H1 (cell line): Measurements from ENCODE around the gene ZNF385B. TPM values are rescaled to one million over a fixed set of nuclear protein-coding genes. Genes with fewer than 3 reads are reported as not detected.

Experiments
- CTCF ChIA-PET: fragments of 300-600 bp; sonication (Branson Sonifier 250); formaldehyde crosslinking; loops from one replicate; lab custom pipeline; 2021; ENCODE audit not compliant: partially characterized antibody; lab: Charles Lee
- POLR2A ChIA-PET: fragments of 300-600 bp; sonication (Branson Sonifier 250); formaldehyde crosslinking; loops from one replicate; lab custom pipeline; 2021; ENCODE audit warnings: inconsistent platforms; ENCODE audit not compliant: partially characterized antibody; lab: Charles Lee
- DNase-seq, 2 experiments: peaks; one replicate each; pipeline versions ENCODE4 v3.0.0 to v3.0.0-alpha.2; 2010 to 2022; ENCODE audit warnings: low spot score in 2 of 2, low read depth in 1 of 2, mixed read lengths in 1 of 2
- FAIRE-seq: peaks from 2 replicates; lab custom pipeline; 2011; peaks lifted over from hg19 to GRCh38; lab: Jason Lieb, UNC
- H2AFZ ChIP-seq: 2 replicates; pipeline ENCODE4 v1.8.1; 2012; ENCODE audit warnings: low read length, inconsistent platforms
- H2AK5ac ChIP-seq: 2 replicates; pipeline ENCODE4 v1.6.1; 2013; ENCODE audit warnings: low read depth, low read length
- H2BK120ac ChIP-seq: replicated peaks from 2 replicates; pipeline ENCODE3; 2013; ENCODE audit warnings: low read depth, low read length, inconsistent platforms
- H2BK12ac ChIP-seq: 2 replicates; pipeline ENCODE4 v1.6.1; 2013; ENCODE audit warnings: low read depth, low read length
- H2BK15ac ChIP-seq: 2 replicates; pipeline ENCODE4 v1.6.1; 2013; ENCODE audit warnings: low read length
- H2BK20ac ChIP-seq: 2 replicates; pipeline ENCODE4 v1.6.1; 2013; ENCODE audit warnings: low read length
- H2BK5ac ChIP-seq: 2 replicates; pipeline ENCODE4 v1.6.1; 2013; ENCODE audit warnings: low read depth, low read length
- H3K14ac ChIP-seq: 2 replicates; pipeline ENCODE4 v1.6.1; 2013; ENCODE audit warnings: inconsistent platforms; ENCODE audit not compliant: insufficient read length
- H3K18ac ChIP-seq: 2 replicates; pipeline ENCODE4 v1.6.1; 2013; ENCODE audit warnings: low read length; ENCODE audit errors: extremely low read depth
- H3K23ac ChIP-seq: 2 replicates; pipeline ENCODE4 v1.6.1; 2013; ENCODE audit warnings: inconsistent platforms; ENCODE audit not compliant: insufficient read length
- H3K23me2 ChIP-seq: 2 replicates; pipeline ENCODE4 v1.6.1; 2013; ENCODE audit warnings: low read depth, low read length
- H3K27ac ChIP-seq: 2 replicates; pipeline ENCODE4 v1.6.1; 2011; ENCODE audit warnings: low read depth, low read length, inconsistent platforms
- H3K27me3 ChIP-seq, 4 experiments: replicated peaks in 1 of 4; 1 replicate in 1 of 4; 2 replicates in 3 of 4; pipeline versions ENCODE4 v1.6.1 to v1.8.1; 2011 to 2013; ENCODE audit warnings: low read length in 3 of 4, mild to moderate bottlenecking in 3 of 4, inconsistent platforms in 2 of 4, mixed read lengths in 2 of 4, moderate library complexity in 1 of 4; ENCODE audit not compliant: control insufficient read depth in 3 of 4, insufficient read depth in 3 of 4; ENCODE audit errors: extremely low read depth in 1 of 4
- H3K36me3 ChIP-seq, 4 experiments: 2 replicates each; pipeline versions ENCODE4 v1.6.1 to v1.8.1; 2011 to 2013; ENCODE audit warnings: mild to moderate bottlenecking in 4 of 4, low read length in 3 of 4, moderate library complexity in 2 of 4, control low read depth in 1 of 4, inconsistent platforms in 1 of 4; ENCODE audit not compliant: insufficient read depth in 4 of 4, control insufficient read depth in 2 of 4
- H3K4ac ChIP-seq: replicated peaks from 2 replicates; pipeline ENCODE3; 2013; ENCODE audit warnings: low read length, low read depth, mixed read lengths, inconsistent platforms; ENCODE audit not compliant: insufficient read length
- H3K4me1 ChIP-seq, 4 experiments: replicated peaks in 1 of 4; 1 replicate in 1 of 4; 2 replicates in 3 of 4; pipeline versions ENCODE4 v1.6.1 to v1.8.1; 2011 to 2013; ENCODE audit warnings: low read length in 3 of 4, inconsistent platforms in 2 of 4, mixed read lengths in 1 of 4; ENCODE audit not compliant: insufficient read depth in 4 of 4, control insufficient read depth in 3 of 4
- H3K4me2 ChIP-seq, 2 experiments: 2 replicates each; pipeline versions ENCODE4 v1.6.1 to v1.8.1; 2011 to 2013; ENCODE audit warnings: low read depth in 2 of 2, low read length in 2 of 2, control low read depth in 1 of 2, inconsistent platforms in 1 of 2, mild to moderate bottlenecking in 1 of 2; ENCODE audit not compliant: insufficient read depth in 1 of 2
- H3K4me3 ChIP-seq, 4 experiments: fragments of 200-600, 300-600 bp in 1 of 4; sonication (generic), shearing (Covaris generic), sonication (Bioruptor Twin) in 1 of 4; 2 replicates each; pipeline versions ENCODE4 v1.5.1 to v1.8.1; 2011 to 2016; ENCODE audit warnings: low read length in 4 of 4, low read depth in 3 of 4, control low read depth in 2 of 4, inconsistent platforms in 2 of 4, mild to moderate bottlenecking in 2 of 4, mixed read lengths in 1 of 4, moderate library complexity in 1 of 4; ENCODE audit not compliant: insufficient read depth in 2 of 4; ENCODE audit errors: extremely low read depth in 1 of 4
- H3K56ac ChIP-seq: replicated peaks from 2 replicates; pipeline ENCODE3; 2013; ENCODE audit warnings: low read depth, mild to moderate bottlenecking, mixed read lengths, low read length, inconsistent platforms; ENCODE audit not compliant: insufficient read length
- H3K79me1 ChIP-seq: 2 replicates; pipeline ENCODE4 v1.6.1; 2013; ENCODE audit warnings: low read depth, low read length, control low read depth
- H3K79me2 ChIP-seq, 2 experiments: 2 replicates each; pipeline versions ENCODE4 v1.6.1 to v1.8.1; 2012 to 2013; ENCODE audit warnings: low read length in 2 of 2, mild to moderate bottlenecking in 2 of 2, inconsistent platforms in 1 of 2; ENCODE audit not compliant: insufficient read depth in 2 of 2, control insufficient read depth in 1 of 2
- H3K9ac ChIP-seq, 4 experiments: replicated peaks in 1 of 4; 1 replicate in 1 of 4; 2 replicates in 3 of 4; pipeline versions ENCODE4 v1.6.1 to v1.8.1; 2011 to 2013; ENCODE audit warnings: low read depth in 3 of 4, low read length in 3 of 4, control low read depth in 2 of 4, mild to moderate bottlenecking in 2 of 4, moderate library complexity in 2 of 4, inconsistent platforms in 1 of 4; ENCODE audit errors: extremely low read depth in 1 of 4
- H3K9me3 ChIP-seq, 2 experiments: 2 replicates each; pipeline versions ENCODE4 v1.6.1 to v1.8.1; 2012 to 2013; ENCODE audit warnings: mild to moderate bottlenecking in 2 of 2, moderate library complexity in 2 of 2, control low read depth in 1 of 2, inconsistent platforms in 1 of 2, low read depth in 1 of 2, low read length in 1 of 2, mixed read lengths in 1 of 2; ENCODE audit not compliant: insufficient read depth in 2 of 2
- H4K20me1 ChIP-seq, 2 experiments: replicated peaks in 1 of 2; 2 replicates each; pipeline versions ENCODE3 to v1.8.1; 2011 to 2013; ENCODE audit warnings: inconsistent platforms in 2 of 2, low read length in 2 of 2, mild to moderate bottlenecking in 1 of 2; ENCODE audit not compliant: insufficient read depth in 2 of 2, control insufficient read depth in 1 of 2
- H4K5ac ChIP-seq: 2 replicates; pipeline ENCODE4 v1.6.1; 2013; ENCODE audit warnings: low read length, low read depth, mixed read lengths, inconsistent platforms; ENCODE audit not compliant: insufficient read length
- H4K8ac ChIP-seq: 2 replicates; pipeline ENCODE4 v1.8.0; 2013; ENCODE audit warnings: mild to moderate bottlenecking, moderate library complexity, low read length, inconsistent platforms; ENCODE audit not compliant: insufficient read depth; ENCODE audit errors: extremely low read depth
- H4K91ac ChIP-seq: replicated peaks from 2 replicates; pipeline ENCODE3; 2013; ENCODE audit warnings: low read length, mixed read lengths, inconsistent platforms; ENCODE audit not compliant: insufficient read length
- ATF3 ChIP-seq: IDR thresholded peaks from 2 replicates; pipeline ENCODE4 v1.6.1; 2011; ENCODE audit warnings: low read depth, mild to moderate bottlenecking, low read length; ENCODE audit not compliant: insufficient read depth
- GTF2F1 ChIP-seq: IDR thresholded peaks from 2 replicates; pipeline ENCODE4 v1.6.1; 2012; ENCODE audit warnings: low read depth, low read length, improper control_type of control experiment, borderline replicate concordance
- NRF1 ChIP-seq: IDR thresholded peaks from 2 replicates; pipeline ENCODE4 v1.6.1; 2011; ENCODE audit warnings: mild to moderate bottlenecking, low read depth, low read length, improper control_type of control experiment
- SAP30 ChIP-seq: fragments of 300-600 bp; sonication (generic); IDR thresholded peaks from 2 replicates; pipeline ENCODE4 v1.7.1; 2012; ENCODE audit warnings: low read length, moderate library complexity, mild to moderate bottlenecking, inconsistent platforms; ENCODE audit not compliant: insufficient read depth, insufficient replicate concordance
- SIRT6 ChIP-seq: IDR thresholded peaks from one replicate; pipeline ENCODE4 v1.7.1; 2012; ENCODE audit warnings: low read length, inconsistent platforms
- YY1 ChIP-seq: IDR thresholded peaks from 2 replicates; pipeline ENCODE4 v1.6.1; 2011; ENCODE audit warnings: low read depth, mild to moderate bottlenecking, low read length
- WGBS, 2 experiments: shearing (Covaris generic) in 1 of 2; methylation state at CpG; one replicate each; pipeline versions ENCODE4 v1.1.6 to v1.1.7; 2013 to 2015; ENCODE audit warnings: low lambda C conversion rate in 2 of 2, mixed read lengths in 2 of 2, inconsistent platforms in 1 of 2, low coverage in 1 of 2, missing lambda C conversion rate in 1 of 2; ENCODE audit not compliant: insufficient replicate concordance in 2 of 2, insufficient coverage in 1 of 2, insufficient read length in 1 of 2; ENCODE audit errors: extremely low coverage in 1 of 2, missing lambda C conversion rate in 1 of 2; 5-methylcytosine and 5-hydroxymethylcytosine counted together
- polyA plus RNA-seq, 7 experiments: library from polyadenylated mRNA; depleted of rRNA in 3 of 7; stranded (reverse) in 5 of 7; unstranded in 2 of 7; fragments of >200 nt in 5 of 7; fragments of 200-250 nt in 2 of 7; gene quantifications; 1 replicate in 5 of 7; 2 replicates in 1 of 7; 4 replicates in 1 of 7; pipeline versions ENCODE4 v1.2.1 to v1.2.3, GENCODE V29; 2011 to 2013; ENCODE audit warnings: missing spikeins in 2 of 7, mixed read lengths in 2 of 7
- total RNA-seq: library from RNA; stranded (reverse); fragmentation: NEBNext Ultra II Directional; extraction: Animal tissue kit (Norgen Biotek cat#: 25700); gene quantifications from 2 replicates; pipeline ENCODE4 v1.2.1, GENCODE V29; 2021

The ZNF385B gene
- total and polyA plus RNA-seq, 2 of the 8 experiments (the other 6 are each of a cell fraction or from before 2014, with no cell fraction given), result 1.1 to 3.7 TPM

- no peak overlapping the region for H3K4me3 ChIP-seq
- no peaks in the 10 kb centered on the region for H3K36me3 ChIP-seq
- H2AFZ ChIP-seq, result 0 out of 2 replicates have a peak overlapping the region, but pooled peaks have one; percentile 9
- no peak overlapping the region for H2AK5ac ChIP-seq
- CTCF ChIA-PET, result interaction anchor here (0.6 to 3.9 kb wide), 41 partner anchors 9 to 890 kb away, joined by 3 to 24 read pairs (median 5); no protein-coding TSS in a partner anchor
- WGBS, 2 experiments, result 40% methylated on average over 4 of the region's 4 CpGs; no CpG with 5 or more reads in 1 of the 2 experiments
- H3K27me3 ChIP-seq, result no peaks in the 10 kb centered on the region
- H3K23ac ChIP-seq, result no peak overlapping the region
- no peak overlapping the region for H2BK20ac ChIP-seq
- H3K4me2 ChIP-seq, result no peak overlapping the region
- no peaks in the 10 kb centered on the region for H4K20me1 ChIP-seq
- H3K79me1 ChIP-seq, result no peaks in the 10 kb centered on the region
- no peak overlapping the region for H3K18ac ChIP-seq
- H4K8ac ChIP-seq, result no peak overlapping the region
- no peaks in the 10 kb centered on the region for H3K23me2 ChIP-seq
- no peak overlapping the region for H4K91ac ChIP-seq
- POLR2A ChIA-PET, result interaction anchor here (1.2 kb wide), 1 partner anchor 38 kb away, joined by 3 read pairs; the partner anchor contains the start of gene ZNF385B
- no peak overlapping the region for H2BK15ac ChIP-seq
- no peak overlapping the region for H2BK120ac ChIP-seq
- peaks cover 0 to 3% (median 0%) of the 10 kb centered on the region in 4 experiments; a peak in 1 of 7 replicates for H3K4me1 ChIP-seq
- H4K5ac ChIP-seq, result no peak overlapping the region
- H3K79me2 ChIP-seq, result no peaks in the 10 kb centered on the region
- peaks cover 0 to 4% of the 10 kb centered on the region in 2 experiments; a peak in 1 of 4 replicates for H3K9me3 ChIP-seq
- H2BK12ac ChIP-seq, result no peak overlapping the region
- no peak overlapping the region for H3K27ac ChIP-seq
- H3K14ac ChIP-seq, result no peak overlapping the region
- H3K9ac ChIP-seq, result no peak overlapping the region
- DNase-seq, result peak; percentile 27 to 77
- H2BK5ac ChIP-seq, result no peak overlapping the region
- FAIRE-seq, result peak; percentile 94
- H3K4ac ChIP-seq, result no peak overlapping the region
- no peak overlapping the region for H3K56ac ChIP-seq
- TF ChIP-seq NRF1 (no peak), SIRT6 (no peak), SAP30 (no peak), GTF2F1 (no peak), YY1 (0 out of 2 replicates have a peak, but pooled peaks have one; percentile 26), ATF3 (no peak)
Measured at GRCh38 chr2:179898873-179899272, 37.5 kb upstream of the ZNF385B start.
